ENCODE measurements around the gene SIPA1.
A peak's percentile ranks its signal among the peaks of the same experiment; 100 is the strongest.

The SIPA1 gene

DNA sequence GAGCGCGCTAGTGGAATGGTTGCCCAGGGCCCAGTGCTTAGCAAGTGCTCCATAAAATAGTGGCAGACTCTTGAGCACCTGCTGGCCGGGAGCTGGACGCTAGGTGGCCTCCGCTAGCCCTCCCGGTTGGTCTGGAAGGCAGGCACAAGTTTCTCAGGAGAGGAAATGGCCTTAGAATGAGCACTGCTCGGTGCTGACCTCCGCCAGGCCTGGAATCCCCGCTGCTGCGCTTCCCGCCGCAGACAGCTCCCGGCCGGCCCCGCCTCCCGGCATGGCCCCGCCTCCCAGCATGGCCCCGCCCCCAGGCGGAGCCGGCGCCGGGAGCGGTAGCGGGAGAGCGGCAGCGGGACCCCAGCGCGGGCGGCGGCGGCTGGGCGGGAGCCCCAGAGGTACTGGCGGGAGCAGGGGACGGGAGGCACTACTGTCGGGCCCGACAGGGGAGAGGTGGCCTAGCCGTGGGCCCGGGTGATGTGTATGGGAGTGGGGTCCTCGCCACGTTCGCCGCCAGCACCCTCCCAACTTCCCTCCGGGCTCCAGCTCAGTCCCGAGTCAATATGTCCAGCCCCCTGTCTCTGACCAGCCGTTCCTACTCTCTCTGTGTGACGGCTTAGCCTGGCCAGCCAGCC, at the start of gene SIPA1:
TSS of gene SIPA1 (plus strand) at position 308 of the 626 bp plus-strand sequence. CDS start 2,821 bp downstream, outside the sequence.
- peak; percentile 69 for DNase-seq

GRCh38 chr11:65588199-65589054, 49.5 kb upstream of the SIPA1 start:
- peak; percentile 27 for DNase-seq

DNA sequence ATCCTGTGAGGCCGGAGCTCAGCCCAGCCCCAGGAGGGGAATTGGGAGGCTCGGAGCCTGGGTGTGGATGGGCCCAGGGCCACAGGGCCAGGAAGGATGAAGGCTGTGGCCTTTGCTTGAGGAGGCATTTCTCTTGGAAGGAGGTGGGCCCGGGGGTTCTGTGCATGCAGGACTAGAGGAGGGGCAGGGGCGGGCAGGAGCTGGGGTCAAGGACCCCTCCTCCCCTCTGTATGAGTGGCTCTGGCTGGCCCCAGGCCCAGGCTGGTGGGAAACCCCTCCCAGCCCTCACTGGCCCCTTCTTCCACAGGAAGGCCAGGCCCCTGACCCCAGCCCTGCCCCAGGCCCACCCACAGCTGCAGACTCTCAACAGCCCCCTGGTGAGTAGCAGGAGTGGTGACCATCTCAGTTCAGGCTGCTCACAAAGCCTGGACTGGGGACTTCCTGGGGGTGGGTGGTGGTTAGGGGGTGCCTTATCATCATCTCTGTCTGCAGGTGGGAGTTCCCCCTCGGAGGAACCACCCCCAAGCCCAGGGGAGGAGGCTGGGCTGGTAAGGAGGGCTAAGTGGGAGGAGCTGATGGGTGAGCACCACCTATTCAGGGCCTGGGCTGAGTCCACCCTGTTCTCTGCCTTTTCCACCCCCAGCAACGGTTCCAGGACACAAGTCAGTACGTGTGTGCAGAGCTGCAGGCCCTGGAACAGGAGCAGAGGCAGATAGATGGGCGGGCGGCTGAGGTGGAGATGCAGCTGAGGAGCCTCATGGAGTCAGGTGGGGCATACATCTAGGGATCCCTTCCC, 48.3 kb upstream of the SIPA1 start:
- DNase-seq, result no peak

- DNase-seq, result no peak
Measured at GRCh38 chr11:65590240-65590738, 47.6 kb upstream of the SIPA1 start.

DNA sequence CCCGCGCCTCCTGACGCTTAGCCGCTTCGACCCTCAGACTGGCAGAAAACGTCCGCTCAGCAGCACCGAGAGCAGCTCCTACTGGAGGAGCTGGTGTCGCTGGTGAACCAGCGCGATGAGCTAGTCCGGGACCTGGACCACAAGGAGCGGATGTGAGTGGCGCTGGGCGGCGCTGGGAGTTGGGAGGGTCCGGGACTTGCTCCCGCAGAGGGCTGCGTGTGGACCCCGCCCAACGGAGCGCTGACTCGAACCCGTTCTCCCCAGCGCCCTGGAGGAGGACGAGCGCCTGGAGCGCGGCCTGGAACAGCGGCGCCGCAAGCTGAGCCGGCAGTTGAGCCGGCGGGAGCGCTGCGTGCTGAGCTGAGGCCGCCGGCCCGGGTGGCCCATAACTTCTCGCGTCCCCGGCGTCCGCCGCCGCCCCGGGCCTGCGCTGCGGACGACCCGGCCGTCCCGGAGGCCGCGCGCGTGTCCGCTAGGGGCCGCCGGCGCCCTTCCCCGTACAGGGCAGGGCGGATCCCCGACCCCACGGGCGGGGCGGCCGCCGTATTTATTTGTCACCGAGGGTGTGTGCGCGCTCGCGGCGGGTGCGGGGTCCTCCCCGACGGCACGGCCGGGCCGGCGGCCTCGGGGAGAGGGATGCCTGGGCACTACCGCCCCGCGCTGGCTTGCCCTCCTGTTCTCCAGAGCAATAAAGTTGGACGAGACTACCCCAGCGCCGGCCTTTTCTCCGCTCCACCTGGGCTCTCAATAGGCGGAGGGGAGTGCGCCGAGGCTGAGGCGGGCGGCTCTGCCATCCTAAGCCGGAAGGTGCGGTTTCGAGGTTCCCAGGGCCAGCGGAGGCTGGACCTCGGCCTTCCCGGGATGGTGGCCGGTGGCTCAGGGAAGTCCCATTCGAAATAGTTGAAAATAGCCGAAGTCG, 45.7 kb upstream of the SIPA1 start:
- no peak for DNase-seq

DNA sequence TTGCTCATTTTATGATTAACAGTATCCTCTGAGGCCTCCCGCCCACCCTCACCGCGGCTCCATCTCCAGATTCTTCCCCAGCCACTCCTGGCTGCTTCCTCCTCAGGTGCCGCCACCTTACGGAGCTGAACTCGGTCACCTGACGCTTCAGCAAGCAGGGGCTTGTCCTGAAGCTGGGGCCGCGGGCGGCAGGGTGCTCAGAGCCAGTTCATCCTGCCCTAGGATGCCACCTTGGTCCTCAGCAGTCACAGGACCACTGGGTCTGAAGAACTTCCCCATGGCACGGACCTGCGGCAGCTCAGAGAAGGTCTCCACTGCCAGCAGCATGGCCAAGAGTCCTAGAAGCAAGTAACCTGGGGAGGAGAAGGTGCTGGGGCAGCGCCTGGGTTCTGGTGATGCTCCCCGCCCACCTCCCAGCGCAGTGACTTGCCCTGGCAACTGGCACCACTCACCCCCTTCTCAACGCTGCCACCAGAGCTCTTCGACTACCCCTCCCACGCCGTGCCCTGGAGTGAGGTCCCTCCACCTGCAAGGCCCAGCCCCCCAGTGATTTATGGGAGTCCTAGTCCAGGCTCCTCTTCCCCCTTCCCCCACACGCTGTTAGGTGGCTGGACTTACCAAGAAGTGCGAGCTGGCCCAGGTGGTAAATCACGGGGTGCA, 44.9 kb upstream of the SIPA1 start:
- DNase-seq, result no peak

- DNase-seq, result no peak
Measured at GRCh38 chr11:65593518-65594414, 44.1 kb upstream of the SIPA1 start.

DNA sequence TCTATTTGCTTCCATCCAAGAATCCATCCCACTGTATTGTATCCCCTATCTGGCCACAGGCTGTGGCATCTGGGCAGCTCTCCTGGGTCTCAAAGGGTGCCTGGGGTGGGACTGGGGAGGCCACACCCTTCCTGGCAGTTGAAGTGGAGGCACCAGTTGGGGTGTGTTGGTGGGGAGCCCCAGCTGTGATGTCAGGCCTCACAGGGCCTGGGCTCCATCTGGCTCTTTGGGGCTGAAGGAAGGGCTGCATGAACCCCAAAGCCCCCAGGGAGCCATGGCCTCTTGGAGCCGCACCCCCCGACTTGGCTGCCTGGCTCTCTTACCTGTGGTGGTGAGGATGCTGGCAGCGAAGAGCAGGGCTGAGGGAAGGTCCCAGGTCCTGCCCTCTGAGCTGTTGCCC, 42.8 kb upstream of the SIPA1 start:
- DNase-seq, result no peak

DNA sequence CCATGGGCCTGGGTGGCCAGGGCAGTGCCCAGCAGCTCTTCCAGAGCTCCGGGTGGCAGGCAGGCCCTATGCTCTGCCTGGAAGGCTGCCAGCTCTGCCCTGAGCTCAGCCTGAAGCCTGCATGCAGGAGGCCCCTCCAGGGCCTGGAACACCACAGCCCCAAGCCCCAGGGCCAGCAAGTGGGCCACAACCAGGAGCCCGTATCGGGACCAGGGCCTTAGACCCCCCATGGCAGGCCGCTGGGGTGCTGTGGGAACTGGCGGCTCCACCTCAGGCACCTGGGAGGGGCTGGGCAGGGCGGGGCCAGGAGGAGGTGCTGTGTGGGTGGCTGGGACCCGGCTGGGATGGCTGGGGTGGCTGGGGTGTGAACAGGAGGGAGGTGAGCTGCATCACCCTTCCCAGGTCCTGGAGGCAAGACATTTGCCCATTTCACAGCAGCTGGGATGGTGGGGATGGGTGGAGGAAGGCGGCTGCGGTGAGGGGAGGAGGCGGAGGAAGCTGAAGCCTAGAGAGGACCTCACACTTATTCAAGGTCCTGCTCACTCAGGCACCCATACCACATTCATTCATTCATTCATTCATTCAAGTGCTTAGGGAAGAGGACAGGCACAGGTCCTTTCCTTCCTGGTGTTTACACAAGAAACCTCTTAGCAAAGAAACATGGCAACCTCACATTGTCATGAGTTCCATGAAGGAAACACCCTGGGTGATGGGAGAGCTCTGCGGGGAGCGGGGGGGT, 42.2 kb upstream of the SIPA1 start, which contains the start of gene KCNK7:
TSS of gene KCNK7 (minus strand) at position 258 of the 739 bp plus-strand sequence. CDS start at position 230, 28 bp downstream.
- no peak for DNase-seq

DNA sequence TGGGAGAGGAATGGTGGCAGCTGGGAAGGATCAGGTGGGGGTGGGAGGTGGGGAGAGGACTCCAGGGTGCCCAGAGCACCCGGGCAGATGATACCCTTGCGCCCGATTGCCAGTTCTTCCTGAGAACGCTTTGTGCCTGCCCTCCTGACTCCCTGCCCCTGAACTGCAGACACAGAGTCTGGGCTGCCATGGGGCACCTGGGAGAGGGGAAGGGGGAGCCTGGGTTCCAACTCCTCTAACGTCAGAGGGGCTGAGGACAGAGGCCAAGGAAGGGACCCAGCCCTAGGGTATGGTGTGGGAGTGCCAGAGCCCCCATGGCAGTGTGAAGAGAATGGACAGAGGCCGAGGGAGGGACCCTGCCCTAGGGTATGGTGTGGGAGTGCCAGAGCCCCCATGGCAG, 41.4 kb upstream of the SIPA1 start:
- no peak for DNase-seq

GRCh38 chr11:65598258-65598699, 39.6 kb upstream of the SIPA1 start:
- DNase-seq, result no peak

DNA sequence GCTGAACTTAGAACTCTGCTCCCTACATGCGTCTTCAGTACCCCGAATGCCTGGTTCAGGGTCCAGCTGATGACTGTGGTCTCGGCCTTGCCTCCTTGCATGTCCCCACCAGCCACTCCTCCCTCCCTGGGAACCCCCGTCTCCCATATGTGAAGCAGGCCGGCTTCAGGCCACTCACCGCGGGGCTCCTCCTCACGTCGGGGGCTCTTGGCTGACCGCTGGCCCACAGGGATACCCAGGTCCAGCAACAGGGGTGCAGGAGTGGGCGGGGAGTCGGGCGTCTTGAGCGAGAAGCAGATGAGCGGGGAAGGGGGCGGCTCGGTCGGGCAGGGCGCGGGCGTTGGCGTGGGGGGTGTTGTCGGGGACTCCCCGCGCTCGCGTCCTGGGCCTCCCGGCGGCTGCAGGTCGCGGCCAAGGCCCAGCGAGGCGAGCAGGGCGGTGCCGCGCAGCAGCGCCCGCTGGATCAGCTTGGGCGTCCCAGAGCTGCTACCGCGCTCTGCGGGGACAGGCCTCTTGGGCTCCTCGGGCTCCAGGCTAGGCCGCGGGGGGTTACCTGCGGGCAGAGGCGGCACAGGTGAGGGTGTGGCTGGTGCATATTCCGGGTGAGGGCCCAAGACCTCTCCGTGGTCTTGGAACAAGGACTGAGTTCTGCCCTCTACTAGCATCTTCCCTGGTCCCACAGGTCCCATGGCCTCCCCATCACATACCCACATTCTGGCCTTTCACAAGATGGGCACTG, 38.5 kb upstream of the SIPA1 start:
- DNase-seq, result no peak

DNA sequence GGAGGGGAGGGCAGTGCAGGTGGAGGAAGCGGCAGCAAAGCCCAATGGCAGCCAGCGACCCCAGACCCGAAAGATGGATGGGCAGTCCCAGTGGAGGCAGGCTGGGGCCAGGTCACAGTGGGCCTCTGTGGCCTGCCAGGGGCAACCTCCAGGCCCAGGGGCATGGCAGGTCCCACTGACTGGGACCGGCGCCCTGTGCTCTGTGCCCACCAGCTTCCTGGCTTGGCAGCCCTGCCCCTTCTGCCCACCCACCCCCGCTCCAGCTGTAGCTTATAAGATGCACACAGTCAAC, 38.0 kb upstream of the SIPA1 start:
- no peak for DNase-seq

DNA sequence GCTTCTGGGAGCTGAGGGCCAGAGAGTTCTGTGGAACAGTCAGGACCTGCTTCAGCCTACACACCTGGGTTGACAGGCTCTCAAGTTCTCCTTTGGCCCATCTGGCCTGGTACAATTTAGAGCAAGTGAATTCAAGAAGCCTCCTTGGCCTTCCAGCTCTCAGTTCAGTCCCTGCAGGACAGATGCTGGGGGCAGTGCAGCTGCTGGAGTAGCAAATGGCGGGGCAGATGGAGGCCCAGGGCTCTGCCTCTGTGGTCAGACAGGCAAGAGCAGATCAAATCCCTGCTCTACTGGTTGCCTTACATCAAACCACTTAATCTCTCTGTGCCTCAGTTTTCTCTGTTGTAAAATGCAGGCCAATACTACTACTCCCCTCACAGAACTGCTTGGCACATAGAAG, 33.6 kb upstream of the SIPA1 start:
- no peak for DNase-seq

- peak; percentile 90 for DNase-seq
Measured at GRCh38 chr11:65606876-65607613, 30.9 kb upstream of the SIPA1 start.

GRCh38 chr11:65607614-65608426, 30.1 kb upstream of the SIPA1 start:
- no peak for DNase-seq

GRCh38 chr11:65609229-65609628, 28.7 kb upstream of the SIPA1 start:
- DNase-seq, result no peak
